H1 (cell line): ENCODE data around the gene PPARD. TPM values are rescaled to one million over a fixed set of nuclear protein-coding genes. Genes with fewer than 3 reads are reported as not detected.

ENCODE experiments used
- CBX5 ChIP-seq: fragments of 300-800, 300-1000 bp; sonication (generic); IDR thresholded peaks from 2 replicates; pipeline ENCODE4 v1.7.1; 2016; ENCODE audit warnings: antibody characterized with exemption, low read length, low read depth
- CHD2 ChIP-seq: IDR thresholded peaks from 2 replicates; pipeline ENCODE4 v1.6.1; 2012; ENCODE audit warnings: low read length, improper control_type of control experiment
- JUND ChIP-seq: IDR thresholded peaks from 2 replicates; pipeline ENCODE4 v1.6.1; 2011; ENCODE audit warnings: mild to moderate bottlenecking, improper control_type of control experiment, low read length
- NANOG ChIP-seq: IDR thresholded peaks from 2 replicates; pipeline ENCODE4 v1.6.1; 2011; ENCODE audit warnings: low read length, low read depth, mild to moderate bottlenecking, inconsistent platforms; ENCODE audit not compliant: insufficient read depth, poor library complexity, severe bottlenecking
- RAD21 ChIP-seq, 2 experiments: IDR thresholded peaks in 1 of 2; conservative IDR thresholded peaks in 1 of 2; 2 replicates each; pipeline ENCODE4 v1.6.1; 2011; ENCODE audit warnings: low read depth in 2 of 2, low read length in 2 of 2, improper control_type of control experiment in 1 of 2, inconsistent platforms in 1 of 2, mild to moderate bottlenecking in 1 of 2, moderate library complexity in 1 of 2
- RXRA ChIP-seq: IDR thresholded peaks from 2 replicates; pipeline ENCODE4 v1.6.1; 2011; ENCODE audit warnings: low read depth, mild to moderate bottlenecking, low read length, moderate library complexity; ENCODE audit not compliant: insufficient read depth
- SIN3A ChIP-seq, 2 experiments: IDR thresholded peaks in 1 of 2; conservative IDR thresholded peaks in 1 of 2; 2 replicates each; pipeline ENCODE4 v1.6.1; 2011 to 2012; ENCODE audit warnings: low read length in 2 of 2, improper control_type of control experiment in 1 of 2, low read depth in 1 of 2, mild to moderate bottlenecking in 1 of 2
- YY1 ChIP-seq: IDR thresholded peaks from 2 replicates; pipeline ENCODE4 v1.6.1; 2011; ENCODE audit warnings: low read depth, mild to moderate bottlenecking, low read length
- polyA plus RNA-seq, 7 experiments: library from polyadenylated mRNA; depleted of rRNA in 3 of 7; stranded (reverse) in 5 of 7; unstranded in 2 of 7; fragments of >200 nt in 5 of 7; fragments of 200-250 nt in 2 of 7; gene quantifications; 1 replicate in 5 of 7; 2 replicates in 1 of 7; 4 replicates in 1 of 7; pipeline versions ENCODE4 v1.2.1 to v1.2.3, GENCODE V29; 2011 to 2013; ENCODE audit warnings: missing spikeins in 2 of 7, mixed read lengths in 2 of 7
- total RNA-seq: library from RNA; stranded (reverse); fragmentation: NEBNext Ultra II Directional; extraction: Animal tissue kit (Norgen Biotek cat#: 25700); gene quantifications from 2 replicates; pipeline ENCODE4 v1.2.1, GENCODE V29; 2021

PPARD gene
- total and polyA plus RNA-seq, 2 of the 8 experiments (the other 6 are each of a cell fraction or from before 2014, with no cell fraction given) = 14.6 to 14.9 TPM

DNA sequence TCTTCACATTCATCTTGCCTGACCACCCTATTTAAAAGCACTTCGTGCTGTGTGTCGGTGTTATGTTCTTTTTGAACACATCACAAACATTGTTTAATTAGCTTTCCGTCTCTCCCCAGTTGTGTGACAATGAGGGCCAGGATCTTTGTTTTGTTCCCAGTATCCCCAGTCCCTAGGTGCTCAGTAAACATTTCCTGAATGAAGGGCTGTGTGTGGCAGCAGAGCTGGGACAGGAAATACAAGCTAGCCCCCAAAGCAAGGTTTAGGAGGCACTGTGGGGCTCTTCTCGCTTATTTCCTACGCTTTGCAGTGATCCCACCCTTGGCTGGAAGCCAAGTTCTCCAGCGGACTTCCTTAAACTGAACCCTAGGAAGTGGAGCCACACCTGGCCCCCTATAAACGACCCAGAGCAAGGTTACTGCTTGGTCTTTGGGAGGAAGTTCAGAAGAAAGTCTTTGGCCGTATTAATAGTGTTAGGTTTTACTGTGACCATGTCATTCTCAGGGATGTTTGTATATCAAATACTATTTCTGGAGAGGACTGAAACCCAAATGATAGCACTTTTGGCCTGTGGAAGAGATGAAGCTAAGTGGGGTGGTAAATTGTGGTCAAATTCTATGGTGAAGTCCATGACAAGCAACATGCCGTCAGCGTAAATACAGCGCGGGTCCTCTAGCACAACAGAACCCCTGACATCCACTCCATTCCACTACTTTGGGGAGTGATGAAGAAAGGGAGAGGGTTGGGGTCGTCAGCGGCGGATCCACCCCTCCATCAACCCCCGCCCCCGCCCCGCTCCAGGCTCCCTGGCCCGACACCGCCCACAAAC, 109.2 kb downstream of the PPARD start (continued):
- TF ChIP-seq RAD21 (IDR thresholded peaks at IDR 0.05 in 1 of 2, conservative IDR thresholded peaks at IDR 0.05 in 1 of 2; ENCODE audit: low read depth in 2 of 2, low read length in 2 of 2) (no peak), YY1 (no peak), NANOG (no peak), CHD2 (no peak), JUND (no peak), CBX5 (no peak), RXRA (no peak), SIN3A (conservative IDR thresholded peaks at IDR 0.05 in 1 of 2, IDR thresholded peaks at IDR 0.05 in 1 of 2; ENCODE audit: low read depth in 1 of 2, low read length in 2 of 2) (no peak)
